ENCODE measurements around the gene NUP85.

- TF ChIP-seq CTCF (IDR thresholded peaks at IDR 0.05) (no peak), POLR2A (IDR thresholded peaks at IDR 0.05) (no peak)
Observed at GRCh38 chr17:75173526-75173925, 32.0 kb upstream of the NUP85 start.
